Airway epithelial cell (primary cell): ENCODE measurements around the gene KRT80. TPM values are rescaled to one million over a fixed set of nuclear protein-coding genes. Genes with fewer than 3 reads are reported as not detected.

ENCODE experiments used
- total RNA-seq: library from RNA; depleted of rRNA; stranded (reverse); fragments of >200 nt; gene quantifications from 2 replicates; pipeline ENCODE4 v1.2.3, GENCODE V29; 2015

Gene KRT80
- total RNA-seq = 6.5 and 7.3 TPM in 2 replicates

GRCh38 chr12:52191841-52192791 lies at the start of gene KRT80:
TSS of gene KRT80 (minus strand) at chr12:52192014. CDS start at chr12:52191902, 112 bp downstream.

GRCh38 chr12:52232674-52233461 lies 41.1 kb upstream of the KRT80 start, which contains the start of gene KRT7:
TSS of gene KRT7 (plus strand) at chr12:52233243. CDS start at chr12:52233297, 54 bp downstream.

Other genes with a start within 250 kb of the KRT80 start
- 7.2 and 11.6 TPM in 2 replicates for gene ACVR1B, start 240.3 kb downstream of the KRT80 start, total RNA-seq
- 0.07 and 0.70 TPM in 2 replicates for gene TAMALIN, start 185.1 kb downstream of the KRT80 start, total RNA-seq
- 1.9 and 6.2 TPM in 2 replicates for gene NR4A1, start 140.6 kb downstream of the KRT80 start, total RNA-seq
- 57.4 and 59.3 TPM in 2 replicates for gene ATG101, start 122.0 kb downstream of the KRT80 start, total RNA-seq
- not detected in 2 replicates for gene SMIM41, start 112.3 kb downstream of the KRT80 start, total RNA-seq
- 1,213 and 1,216 TPM in 2 replicates for gene KRT7, start 41.2 kb upstream of the KRT80 start, total RNA-seq
- gene KRT86, start 82.6 kb upstream of the KRT80 start, total RNA-seq = 0.56 TPM in 1 of 2 replicates, not detected in the other
- gene KRT81, start 99.5 kb upstream of the KRT80 start, total RNA-seq = 35.9 and 54.8 TPM in 2 replicates
- not detected in 2 replicates for gene KRT83, start 129.4 kb upstream of the KRT80 start, total RNA-seq
- not detected in 2 replicates for gene KRT85, start 175.5 kb upstream of the KRT80 start, total RNA-seq
- 0.07 TPM in 1 of 2 replicates, not detected in the other for gene KRT84, start 193.6 kb upstream of the KRT80 start, total RNA-seq
- gene KRT82, start 214.3 kb upstream of the KRT80 start, total RNA-seq = not detected in 2 replicates
- gene KRT75, start 242.4 kb upstream of the KRT80 start, total RNA-seq = 2.1 and 2.6 TPM in 2 replicates